ENCODE measurements around the gene LCLAT1. TPM values are rescaled to one million over a fixed set of nuclear protein-coding genes. Genes with fewer than 3 reads are reported as not detected.

LCLAT1 gene
- total RNA-seq, 2 experiments from 2014 or later: 9.2 to 19.6 TPM

GRCh38 chr2:30422444-30423040, 24.5 kb upstream of the LCLAT1 start:
- H3K4me2 ChIP-seq (ENCODE audit: low read length): no peak overlapping the region
- H2AFZ ChIP-seq (ENCODE audit: low read length): no peak overlapping the region
- no peaks in the 10 kb centered on the region for H4K20me1 ChIP-seq (ENCODE audit: insufficient read depth, low read length)
- no peaks in the 10 kb centered on the region for H3K9me3 ChIP-seq (ENCODE audit: low read length)
- H3K27ac ChIP-seq (ENCODE audit: low read depth, low read length, poor library complexity, severe bottlenecking): no peak overlapping the region
- H3K4me1 ChIP-seq (ENCODE audit: insufficient read depth, low read length, poor library complexity, severe bottlenecking): no peaks in the 10 kb centered on the region
- CTCF ChIA-PET (ENCODE audit: unreplicated experiment): no interaction called here
- H3K9me2 ChIP-seq (ENCODE audit: insufficient read depth, low read length): no peaks in the 10 kb centered on the region
- intact Hi-C loops (cut with micrococcal nuclease; ENCODE audit: unreplicated experiment): no loop called here
- BruUV-seq (replicated peaks): no TSS peak
- POLR2A ChIA-PET: interaction anchor here (0.6 to 1.5 kb wide), 3 partner anchors 10 to 114 kb away, joined by 3 to 5 read pairs (median 4); no protein-coding TSS in a partner anchor
- H3K79me2 ChIP-seq (ENCODE audit: insufficient read depth, low read depth, low read length): no peaks in the 10 kb centered on the region
- TF ChIP-seq CTCF (conservative IDR thresholded peaks at IDR 0.05; ENCODE audit: low read length) (no peak), EZH2phosphoT487 (IDR thresholded peaks at IDR 0.05; ENCODE audit: borderline replicate concordance, low read depth, low read length) (no peak)
- no peak overlapping the region for H3K4me3 ChIP-seq (ENCODE audit: low read depth, low read length, poor library complexity, severe bottlenecking)
- no peak for DNase-seq (ENCODE audit: low spot score)
- no peaks in the 10 kb centered on the region for H3K36me3 ChIP-seq (ENCODE audit: insufficient read depth, low read length)

- Histone ChIP-seq H3K4me1 (ENCODE audit: insufficient read depth, low read length, poor library complexity, severe bottlenecking) (no peaks in the 10 kb centered on the region), H2AFZ (ENCODE audit: low read length) (no peak overlapping the region), H3K9me2 (ENCODE audit: insufficient read depth, low read length) (no peaks in the 10 kb centered on the region), H3K4me3 (ENCODE audit: low read depth, low read length, poor library complexity, severe bottlenecking) (no peak overlapping the region), H3K27ac (ENCODE audit: low read depth, low read length, poor library complexity, severe bottlenecking) (no peak overlapping the region), H4K20me1 (ENCODE audit: insufficient read depth, low read length) (no peaks in the 10 kb centered on the region), H3K36me3 (ENCODE audit: insufficient read depth, low read length) (no peaks in the 10 kb centered on the region), H3K4me2 (ENCODE audit: low read length) (no peak overlapping the region), H3K9me3 (ENCODE audit: low read length) (no peaks in the 10 kb centered on the region), H3K79me2 (ENCODE audit: insufficient read depth, low read depth, low read length) (no peaks in the 10 kb centered on the region)
- DNase-seq (ENCODE audit: low spot score): no peak
- CTCF ChIA-PET (ENCODE audit: unreplicated experiment): no interaction called here
- POLR2A ChIA-PET: interaction anchor here (0.7 to 0.8 kb wide), 3 partner anchors 12 to 1390 kb away, joined by 4 to 8 read pairs (median 5); no protein-coding TSS in a partner anchor
- no TSS peak for BruUV-seq (replicated peaks)
- TF ChIP-seq EZH2phosphoT487 (IDR thresholded peaks at IDR 0.05; ENCODE audit: borderline replicate concordance, low read depth, low read length) (no peak), CTCF (conservative IDR thresholded peaks at IDR 0.05; ENCODE audit: low read length) (no peak)
- intact Hi-C loops (cut with micrococcal nuclease; ENCODE audit: unreplicated experiment): no loop called here
Measured at GRCh38 chr2:30424231-30424630, 22.8 kb upstream of the LCLAT1 start.

- ChIA-PET POLR2A (interaction anchor here (1.1 kb wide), 1 partner anchor 21 kb away, joined by 5 read pairs; the partner anchor contains the start of gene LCLAT1), CTCF (ENCODE audit: unreplicated experiment) (interaction anchor here (0.9 kb wide), 1 partner anchor 220 kb away, joined by 3 read pairs; no protein-coding TSS in a partner anchor)
Measured at GRCh38 chr2:30425326-30425725, 21.7 kb upstream of the LCLAT1 start.

More at GRCh38 chr2:30425326-30425725, 21.7 kb upstream of the LCLAT1 start:
- TF ChIP-seq EZH2phosphoT487 (IDR thresholded peaks at IDR 0.05; ENCODE audit: borderline replicate concordance, low read depth, low read length): no peak
- TF ChIP-seq CTCF (conservative IDR thresholded peaks at IDR 0.05; ENCODE audit: low read length): no peak
- Histone ChIP-seq H2AFZ (ENCODE audit: low read length) (no peak overlapping the region), H3K4me1 (ENCODE audit: insufficient read depth, low read length, poor library complexity, severe bottlenecking) (no peaks in the 10 kb centered on the region), H3K9me2 (ENCODE audit: insufficient read depth, low read length) (no peaks in the 10 kb centered on the region), H3K4me3 (ENCODE audit: low read depth, low read length, poor library complexity, severe bottlenecking) (no peak overlapping the region), H3K4me2 (ENCODE audit: low read length) (no peak overlapping the region), H4K20me1 (ENCODE audit: insufficient read depth, low read length) (no peaks in the 10 kb centered on the region), H3K79me2 (ENCODE audit: insufficient read depth, low read depth, low read length) (no peaks in the 10 kb centered on the region), H3K9me3 (ENCODE audit: low read length) (no peaks in the 10 kb centered on the region), H3K36me3 (ENCODE audit: insufficient read depth, low read length) (no peaks in the 10 kb centered on the region), H3K27ac (ENCODE audit: low read depth, low read length, poor library complexity, severe bottlenecking) (no peak overlapping the region)
- intact Hi-C loops (cut with micrococcal nuclease; ENCODE audit: unreplicated experiment): no loop called here
- DNase-seq (ENCODE audit: low spot score): no peak
- BruUV-seq (replicated peaks): no TSS peak

All from OCI-LY7 (cell line).